Neuronal stem cell (in vitro differentiated cells): ENCODE measurements around the gene LILRA1.
"Not testable (repeated sequence)": the region's sequence is repeated elsewhere in the genome, so short reads cannot be mapped to it uniquely, and the experiment has no call there.

ENCODE experiments used
- DNase-seq: peaks from one replicate; pipeline ENCODE4 v3.0.0-alpha.2; 2013; ENCODE audit warnings: low spot score
- H2AFZ ChIP-seq: one replicate; pipeline ENCODE4 v1.6.1; 2013; ENCODE audit warnings: mild to moderate bottlenecking, low read length, inconsistent platforms
- H2AK5ac ChIP-seq: 2 replicates; pipeline ENCODE4 v1.6.1; 2013; ENCODE audit warnings: low read depth, mild to moderate bottlenecking, inconsistent platforms, low read length, moderate library complexity, mixed read lengths
- H2BK120ac ChIP-seq: 2 replicates; pipeline ENCODE4 v1.6.1; 2013; ENCODE audit warnings: low read depth, mild to moderate bottlenecking, inconsistent platforms, low read length, moderate library complexity, mixed read lengths
- H2BK12ac ChIP-seq: one replicate; pipeline ENCODE4 v1.6.1; 2013; ENCODE audit warnings: low read length, inconsistent platforms
- H2BK15ac ChIP-seq: 2 replicates; pipeline ENCODE4 v1.6.1; 2013; ENCODE audit warnings: mild to moderate bottlenecking, low read length, inconsistent platforms, mixed read lengths
- H2BK5ac ChIP-seq: one replicate; pipeline ENCODE4 v1.6.1; 2013; ENCODE audit warnings: inconsistent platforms, mild to moderate bottlenecking, low read length, moderate library complexity
- H3K14ac ChIP-seq: one replicate; pipeline ENCODE4 v1.6.1; 2013; ENCODE audit warnings: low read length, inconsistent platforms
- H3K18ac ChIP-seq: 2 replicates; pipeline ENCODE4 v1.6.1; 2013; ENCODE audit warnings: low read length, inconsistent platforms
- H3K23ac ChIP-seq: 2 replicates; pipeline ENCODE4 v1.6.1; 2013; ENCODE audit warnings: low read depth, mild to moderate bottlenecking, mixed read lengths, low read length, inconsistent platforms; ENCODE audit not compliant: poor library complexity
- H3K27ac ChIP-seq: replicated peaks from 3 replicates; pipeline ENCODE4 v1.5.1; 2013; ENCODE audit warnings: low read length, inconsistent platforms
- H3K27me3 ChIP-seq, 3 experiments: 2 replicates each; pipeline ENCODE4 v1.6.1; 2013; ENCODE audit warnings: low read length in 3 of 3, mild to moderate bottlenecking in 2 of 3, inconsistent platforms in 1 of 3, low read depth in 1 of 3, mixed read lengths in 1 of 3, moderate library complexity in 1 of 3; ENCODE audit not compliant: control insufficient read depth in 3 of 3, insufficient read depth in 3 of 3
- H3K36me3 ChIP-seq, 2 donors: replicated peaks in 1 of 2; 2 replicates each; pipeline ENCODE4 v1.6.1; 2013; ENCODE audit warnings: low read length in 2 of 2; ENCODE audit not compliant: control insufficient read depth in 2 of 2, insufficient read depth in 2 of 2
- H3K4ac ChIP-seq: 2 replicates; pipeline ENCODE4 v1.6.1; 2013; ENCODE audit warnings: inconsistent platforms, mild to moderate bottlenecking, low read length, moderate library complexity
- H3K4me1 ChIP-seq, 2 donors: 1 replicate in 1 of 2; 2 replicates in 1 of 2; pipeline ENCODE4 v1.6.1; 2013; ENCODE audit warnings: low read length in 2 of 2, low read depth in 1 of 2; ENCODE audit not compliant: control insufficient read depth in 2 of 2, insufficient read depth in 1 of 2
- H3K4me2 ChIP-seq: one replicate; pipeline ENCODE4 v1.6.1; 2013; ENCODE audit warnings: mild to moderate bottlenecking, low read length, inconsistent platforms; ENCODE audit not compliant: insufficient read depth, poor library complexity, severe bottlenecking
- H3K4me3 ChIP-seq, 2 donors: 2 replicates each; pipeline ENCODE4 v1.5.1; 2013; ENCODE audit warnings: low read length in 2 of 2, mild to moderate bottlenecking in 2 of 2, inconsistent platforms in 1 of 2, moderate library complexity in 1 of 2
- H3K79me1 ChIP-seq: one replicate; pipeline ENCODE4 v1.6.1; 2013; ENCODE audit warnings: low read depth, mild to moderate bottlenecking, inconsistent platforms, low read length, moderate library complexity
- H3K9ac ChIP-seq: one replicate; pipeline ENCODE4 v1.6.1; 2013; ENCODE audit warnings: mild to moderate bottlenecking, low read depth, low read length, inconsistent platforms; ENCODE audit not compliant: poor library complexity
- H3K9me3 ChIP-seq, 2 donors: replicated peaks in 1 of 2; 2 replicates each; pipeline versions ENCODE3 to v1.6.1; 2013; ENCODE audit warnings: low read length in 2 of 2, mild to moderate bottlenecking in 2 of 2, inconsistent platforms in 1 of 2, low read depth in 1 of 2, mixed read lengths in 1 of 2, moderate library complexity in 1 of 2; ENCODE audit not compliant: control insufficient read depth in 2 of 2, insufficient read depth in 1 of 2
- H4K8ac ChIP-seq: one replicate; pipeline ENCODE4 v1.6.1; 2013; ENCODE audit warnings: low read depth, mild to moderate bottlenecking, inconsistent platforms, low read length, moderate library complexity
- H4K91ac ChIP-seq: one replicate; pipeline ENCODE4 v1.6.1; 2013; ENCODE audit warnings: low read length, low read depth, mild to moderate bottlenecking, inconsistent platforms; ENCODE audit not compliant: poor library complexity
- WGBS, 2 donors: extraction: QIAGEN DNeasy Blood & Tissue Kit; methylation state at CpG; one replicate each; pipeline ENCODE4 v1.1.7; 2013; ENCODE audit warnings: missing lambda C conversion rate in 2 of 2, mixed read lengths in 1 of 2; ENCODE audit not compliant: insufficient read length in 2 of 2, insufficient replicate concordance in 1 of 2; ENCODE audit errors: extremely low coverage in 2 of 2; 5-methylcytosine and 5-hydroxymethylcytosine counted together

Gene LILRA1

GRCh38 chr19:54627912-54628311 is 34.5 kb downstream of the LILRA1 start:
- H3K23ac ChIP-seq, H3K18ac ChIP-seq, H4K91ac ChIP-seq, H4K8ac ChIP-seq, H3K27ac ChIP-seq, H2AK5ac ChIP-seq, H3K4ac ChIP-seq, H3K4me1 ChIP-seq, H3K4me3 ChIP-seq, H2AFZ ChIP-seq, DNase-seq, H3K36me3 ChIP-seq, H3K4me2 ChIP-seq, H3K9ac ChIP-seq, H3K14ac ChIP-seq, H2BK12ac ChIP-seq, H3K27me3 ChIP-seq, H2BK15ac ChIP-seq, H2BK120ac ChIP-seq, H3K79me1 ChIP-seq, H2BK5ac ChIP-seq: not testable (repeated sequence)
- WGBS, 2 donors: no CpG with 5 or more reads among the region's 4 CpGs
- H3K9me3 ChIP-seq: peaks cover 0 to 20% of the 10 kb centered on the region in 2 donors

- H4K8ac ChIP-seq, H3K36me3 ChIP-seq, H2AFZ ChIP-seq, H2BK120ac ChIP-seq, H3K4ac ChIP-seq, H3K79me1 ChIP-seq, H3K4me3 ChIP-seq, H3K18ac ChIP-seq, H4K91ac ChIP-seq, H2BK12ac ChIP-seq, H2BK5ac ChIP-seq, H3K27ac ChIP-seq, H2BK15ac ChIP-seq, H2AK5ac ChIP-seq, H3K23ac ChIP-seq, DNase-seq, H3K4me2 ChIP-seq, H3K4me1 ChIP-seq, H3K9ac ChIP-seq, H3K27me3 ChIP-seq: not testable (repeated sequence)
- no CpG with 5 or more reads among the region's 9 CpGs for WGBS, 2 donors
- H3K14ac ChIP-seq: peak within 1 kb of the TSS; percentile 21
- H3K9me3 ChIP-seq: peaks cover 0 to 22% of the 10 kb centered on the region in 2 donors
Observed at GRCh38 chr19:54630262-54630661, 36.8 kb downstream of the LILRA1 start, which contains the start of gene LILRB1. TSS of gene LILRB1 (plus strand) at chr19:54630484. CDS start at chr19:54631074, 590 bp downstream.

GRCh38 chr19:54630782-54631181 is 37.4 kb downstream of the LILRA1 start:
- no peak overlapping the region for H3K4ac ChIP-seq
- H4K8ac ChIP-seq: no peak overlapping the region
- H4K91ac ChIP-seq: no peak overlapping the region
- H2BK120ac ChIP-seq: no peak overlapping the region
- no peak overlapping the region for H2AFZ ChIP-seq
- no CpG with 5 or more reads among the region's 6 CpGs for whole genome bisulfite sequencing, 2 donors
- no peak overlapping the region for H3K18ac ChIP-seq
- H3K23ac ChIP-seq: no peak overlapping the region
- no peak overlapping the region for H3K4me3 ChIP-seq
- H3K27ac ChIP-seq: no peak overlapping the region
- peaks cover 0 to 22% of the 10 kb centered on the region in 2 donors for H3K9me3 ChIP-seq
- no peak overlapping the region for H3K9ac ChIP-seq
- H3K4me2 ChIP-seq: no peak overlapping the region
- no peak overlapping the region for H3K14ac ChIP-seq
- H2BK15ac ChIP-seq: no peak overlapping the region
- no peaks in the 10 kb centered on the region for H3K4me1 ChIP-seq
- peaks cover 0 to 9% (median 2%) of the 10 kb centered on the region in 3 experiments for H3K27me3 ChIP-seq
- DNase-seq: no peak
- H2BK5ac ChIP-seq: no peak overlapping the region
- H2BK12ac ChIP-seq: no peak overlapping the region
- no peaks in the 10 kb centered on the region for H3K36me3 ChIP-seq
- H3K79me1 ChIP-seq: no peaks in the 10 kb centered on the region
- no peak overlapping the region for H2AK5ac ChIP-seq

GRCh38 chr19:54631489-54632337 is 38.3 kb downstream of the LILRA1 start:
- not testable (repeated sequence) for H3K4me1 ChIP-seq, DNase-seq, H2BK15ac ChIP-seq, H4K91ac ChIP-seq, H3K9ac ChIP-seq, H3K27me3 ChIP-seq, H3K4me2 ChIP-seq, H3K23ac ChIP-seq, H3K27ac ChIP-seq, H3K79me1 ChIP-seq, H3K4ac ChIP-seq, H3K18ac ChIP-seq, H3K14ac ChIP-seq, H2BK5ac ChIP-seq, H4K8ac ChIP-seq, H2AFZ ChIP-seq, H2AK5ac ChIP-seq, H3K36me3 ChIP-seq, H3K4me3 ChIP-seq, H2BK120ac ChIP-seq, H2BK12ac ChIP-seq
- no CpG with 5 or more reads among the region's 23 CpGs for WGBS, 2 donors
- H3K9me3 ChIP-seq: peaks cover 0 to 20% of the 10 kb centered on the region in 2 donors
